Measurements from ENCODE around the gene AGAP3.

DNA sequence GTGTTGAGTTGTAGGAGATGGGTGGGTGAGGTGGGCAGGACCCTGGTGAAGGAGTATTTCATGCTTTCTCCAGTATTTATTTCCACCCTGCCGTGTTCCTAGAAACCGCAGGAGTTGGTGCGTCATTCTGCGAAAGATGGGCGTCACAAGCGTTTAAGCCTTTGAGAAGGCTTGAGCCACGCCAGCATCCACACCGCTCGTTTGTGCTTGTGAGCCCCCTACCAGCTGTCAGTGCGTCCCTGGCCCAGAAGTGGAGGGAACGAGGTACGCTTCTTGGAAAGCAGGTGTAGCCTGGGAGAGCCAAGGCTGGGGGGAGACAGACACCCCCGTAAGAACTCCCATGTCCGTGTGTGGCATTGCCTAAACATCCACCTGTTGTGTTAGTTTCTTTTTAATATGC is 5.7 kb downstream of the AGAP3 start:
- TF ChIP-seq, protein P1, sequence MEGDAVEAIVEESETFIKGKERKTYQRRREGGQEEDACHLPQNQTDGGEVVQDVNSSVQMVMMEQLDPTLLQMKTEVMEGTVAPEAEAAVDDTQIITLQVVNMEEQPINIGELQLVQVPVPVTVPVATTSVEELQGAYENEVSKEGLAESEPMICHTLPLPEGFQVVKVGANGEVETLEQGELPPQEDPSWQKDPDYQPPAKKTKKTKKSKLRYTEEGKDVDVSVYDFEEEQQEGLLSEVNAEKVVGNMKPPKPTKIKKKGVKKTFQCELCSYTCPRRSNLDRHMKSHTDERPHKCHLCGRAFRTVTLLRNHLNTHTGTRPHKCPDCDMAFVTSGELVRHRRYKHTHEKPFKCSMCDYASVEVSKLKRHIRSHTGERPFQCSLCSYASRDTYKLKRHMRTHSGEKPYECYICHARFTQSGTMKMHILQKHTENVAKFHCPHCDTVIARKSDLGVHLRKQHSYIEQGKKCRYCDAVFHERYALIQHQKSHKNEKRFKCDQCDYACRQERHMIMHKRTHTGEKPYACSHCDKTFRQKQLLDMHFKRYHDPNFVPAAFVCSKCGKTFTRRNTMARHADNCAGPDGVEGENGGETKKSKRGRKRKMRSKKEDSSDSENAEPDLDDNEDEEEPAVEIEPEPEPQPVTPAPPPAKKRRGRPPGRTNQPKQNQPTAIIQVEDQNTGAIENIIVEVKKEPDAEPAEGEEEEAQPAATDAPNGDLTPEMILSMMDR (IDR thresholded peaks at IDR 0.05; ENCODE audit: low read depth, low read length), result no peak
- no peak for TF ChIP-seq EZH2phosphoT487 (IDR thresholded peaks at IDR 0.05; ENCODE audit: low read depth)

Measured in OCI-LY3 (cell line).